Activated T-cell treated with anti-CD3 and anti-CD28 coated beads for 24 hours (primary cell): ENCODE measurements around the gene WNT10A.

ENCODE experiments used
- DNase-seq: peaks from one replicate; pipeline ENCODE4 v3.0.0-alpha.2; 2020; ENCODE audit warnings: low read depth

The WNT10A gene

GRCh38 chr2:218877331-218877730 lies 3.3 kb upstream of the WNT10A start:
- no peak for DNase-seq

- DNase-seq = no peak
These were observed 2.8 kb upstream of the WNT10A start for GRCh38 chr2:218877891-218878290.

GRCh38 chr2:218878486-218878885 lies 2.2 kb upstream of the WNT10A start:
- no peak for DNase-seq

- DNase-seq = no peak
These were observed 1.5 kb upstream of the WNT10A start for GRCh38 chr2:218878926-218879761.

- no peak for DNase-seq
These were observed 913 bp upstream of the WNT10A start for GRCh38 chr2:218879776-218880101.

- no peak for DNase-seq
These were observed 375 bp downstream of the WNT10A start for GRCh38 chr2:218880859-218881594.

GRCh38 chr2:218881744-218882460 lies 1.2 kb downstream of the WNT10A start:
- no peak for DNase-seq

GRCh38 chr2:218882461-218882816 lies 1.8 kb downstream of the WNT10A start:
- no peak for DNase-seq

- DNase-seq = no peak
These were observed 2.3 kb downstream of the WNT10A start for GRCh38 chr2:218882866-218883366.

- DNase-seq = no peak
These were observed 3.1 kb downstream of the WNT10A start for GRCh38 chr2:218883491-218884490.

GRCh38 chr2:218884519-218884918 lies 3.9 kb downstream of the WNT10A start:
- DNase-seq = no peak

GRCh38 chr2:218885981-218886947 lies 5.6 kb downstream of the WNT10A start:
- no peak for DNase-seq

- no peak for DNase-seq
These were observed 6.4 kb downstream of the WNT10A start for GRCh38 chr2:218887079-218887478.

- DNase-seq = no peak
These were observed 7.7 kb downstream of the WNT10A start for GRCh38 chr2:218888341-218888740.

GRCh38 chr2:218889937-218890336 lies 9.3 kb downstream of the WNT10A start:
- no peak for DNase-seq

- no peak for DNase-seq
These were observed 9.7 kb downstream of the WNT10A start for GRCh38 chr2:218890369-218890768.

GRCh38 chr2:218891275-218892135 lies 10.9 kb downstream of the WNT10A start:
- DNase-seq = no peak

- peak; percentile 77 for DNase-seq
These were observed 12.2 kb downstream of the WNT10A start for GRCh38 chr2:218892693-218893348.
